GM21619 (cell line): ENCODE results near the gene TYR.
"Not testable (repeated sequence)": the region's sequence is repeated elsewhere in the genome, so short reads cannot be mapped to it uniquely, and the experiment has no call there.

Source experiments
- ATAC-seq: cut with Tn5 transposase; IDR thresholded peaks from one replicate; pipeline ENCODE4 v1.9.1; 2021; ENCODE audit not compliant: unreplicated experiment

The TYR gene

GRCh38 chr11:89177691-89178231 lies at the start of gene TYR:
Gene TYR, plus strand, starts transcription at chr11:89177875. Its CDS starts 79 bp downstream, at chr11:89177954.
- no peak for ATAC-seq

- no peak for ATAC-seq
Observed at GRCh38 chr11:89136606-89137005, 41.1 kb upstream of the TYR start.

- no peak for ATAC-seq
Observed at GRCh38 chr11:89147229-89147628, 30.4 kb upstream of the TYR start.

GRCh38 chr11:89159974-89160373 lies 17.7 kb upstream of the TYR start:
- no peak for ATAC-seq

- ATAC-seq, result no peak
Observed at GRCh38 chr11:89161949-89162348, 15.7 kb upstream of the TYR start.

GRCh38 chr11:89163686-89164085 lies 14.0 kb upstream of the TYR start:
- no peak for ATAC-seq

- no peak for ATAC-seq
Observed at GRCh38 chr11:89168396-89168795, 9.3 kb upstream of the TYR start.

- ATAC-seq, result no peak
Observed at GRCh38 chr11:89175796-89176195, 1.9 kb upstream of the TYR start.

GRCh38 chr11:89176938-89177337 lies 737 bp upstream of the TYR start:
- no peak for ATAC-seq

GRCh38 chr11:89181111-89181510 lies 3.4 kb downstream of the TYR start:
- ATAC-seq, result no peak

- ATAC-seq, result no peak
Observed at GRCh38 chr11:89182773-89183518, 5.3 kb downstream of the TYR start.

GRCh38 chr11:89184021-89184420 lies 6.3 kb downstream of the TYR start:
- no peak for ATAC-seq

- ATAC-seq, result no peak
Observed at GRCh38 chr11:89189776-89190175, 12.1 kb downstream of the TYR start.

GRCh38 chr11:89201138-89201537 lies 23.5 kb downstream of the TYR start:
- ATAC-seq, result no peak

GRCh38 chr11:89203814-89204213 lies 26.1 kb downstream of the TYR start:
- ATAC-seq, result no peak

GRCh38 chr11:89205378-89205777 lies 27.7 kb downstream of the TYR start:
- no peak for ATAC-seq

- no peak for ATAC-seq
Observed at GRCh38 chr11:89220684-89221339, 43.1 kb downstream of the TYR start.

- no peak for ATAC-seq
Observed at GRCh38 chr11:89235083-89235482, 57.4 kb downstream of the TYR start.

GRCh38 chr11:89235976-89236375 lies 58.3 kb downstream of the TYR start:
- ATAC-seq, result no peak

- ATAC-seq, result not testable (repeated sequence)
Observed at GRCh38 chr11:89247007-89247406, 69.3 kb downstream of the TYR start.

- ATAC-seq, result no peak
Observed at GRCh38 chr11:89249196-89249595, 71.5 kb downstream of the TYR start.

GRCh38 chr11:89261483-89261882 lies 83.8 kb downstream of the TYR start:
- not testable (repeated sequence) for ATAC-seq
